Measurements from ENCODE around the gene MSRB3. TPM values are rescaled to one million over a fixed set of nuclear protein-coding genes. Genes with fewer than 3 reads are reported as not detected.

Gene MSRB3
- total RNA-seq, 1 experiment from 2014 or later, result 1.8 TPM

GRCh38 chr12:65324056-65324455 is 45.6 kb downstream of the MSRB3 start (continued):
- TF ChIP-seq NR3C1 (CRISPR knock-in tag; conservative IDR thresholded peaks at IDR 0.05; ENCODE audit: low read depth) (no peak), ZNF671 (CRISPR knock-in tag; IDR thresholded peaks at IDR 0.05) (no peak), RORB (CRISPR knock-in tag; IDR thresholded peaks at IDR 0.05) (no peak), HMGXB4 (CRISPR knock-in tag; IDR thresholded peaks at IDR 0.05) (no peak), USF1 (CRISPR knock-in tag; IDR thresholded peaks at IDR 0.05) (no peak), GTF2I (CRISPR knock-in tag; conservative IDR thresholded peaks at IDR 0.05) (no peak)

- ChIA-PET POLR2A (no interaction called here), CTCF (no interaction called here)
- H3K36me3 Mint-ChIP-seq, result no peaks in the 10 kb centered on the region
- ATAC-seq (no peak), DNase-seq (ENCODE audit: low spot score) (no peak)
- no peaks in the 10 kb centered on the region for H3K27me3 Mint-ChIP-seq (ENCODE audit: low read depth)
- no peak overlapping the region for H3K4me3 Mint-ChIP-seq
- TF ChIP-seq NR3C1 (CRISPR knock-in tag; conservative IDR thresholded peaks at IDR 0.05; ENCODE audit: low read depth) (no peak), SP1 (CRISPR knock-in tag; conservative IDR thresholded peaks at IDR 0.05) (no peak), ARID4B (CRISPR knock-in tag; IDR thresholded peaks at IDR 0.05; ENCODE audit: borderline replicate concordance) (no peak), NFATC4 (CRISPR knock-in tag; IDR thresholded peaks at IDR 0.05) (no peak), E2F5 (CRISPR knock-in tag; IDR thresholded peaks at IDR 0.05) (no peak), NR1H2 (CRISPR knock-in tag; IDR thresholded peaks at IDR 0.05) (no peak), MLX (CRISPR knock-in tag; IDR thresholded peaks at IDR 0.05) (no peak), IRF1 (CRISPR knock-in tag; IDR thresholded peaks at IDR 0.05) (no peak), ZNF219 (CRISPR knock-in tag; IDR thresholded peaks at IDR 0.05; ENCODE audit: borderline replicate concordance) (no peak), TCF7 (CRISPR knock-in tag; IDR thresholded peaks at IDR 0.05; ENCODE audit: low read depth) (no peak), ZNF263 (CRISPR knock-in tag; IDR thresholded peaks at IDR 0.05; ENCODE audit: low read depth) (no peak), MAX (CRISPR knock-in tag; IDR thresholded peaks at IDR 0.05) (no peak), FOXP1 (CRISPR knock-in tag; IDR thresholded peaks at IDR 0.05; ENCODE audit: borderline replicate concordance) (no peak), PREB (CRISPR knock-in tag; IDR thresholded peaks at IDR 0.05; ENCODE audit: borderline replicate concordance) (no peak), MYBL2 (CRISPR knock-in tag; IDR thresholded peaks at IDR 0.05) (no peak), RELA (CRISPR knock-in tag; IDR thresholded peaks at IDR 0.05; ENCODE audit: borderline replicate concordance) (no peak), TEAD1 (CRISPR knock-in tag; IDR thresholded peaks at IDR 0.05) (no peak), AFF4 (CRISPR knock-in tag; IDR thresholded peaks at IDR 0.05; ENCODE audit: borderline replicate concordance) (no peak)
- no peak overlapping the region for H3K27ac Mint-ChIP-seq
- H3K9me3 Mint-ChIP-seq, result no peaks in the 10 kb centered on the region
- peaks cover 3% of the 10 kb centered on the region; the same call in 1 of the 2 replicates for H3K4me1 Mint-ChIP-seq
These were observed 46.1 kb downstream of the MSRB3 start for GRCh38 chr12:65324551-65324950.
